ENCODE data around the gene GDAP2. TPM values are rescaled to one million over a fixed set of nuclear protein-coding genes. Genes with fewer than 3 reads are reported as not detected.

The GDAP2 gene
- total RNA-seq, 1 experiment from 2014 or later, result 38.1 TPM

GRCh38 chr1:117930484-117930883 lies 1.1 kb upstream of the GDAP2 start:
- ChIA-PET POLR2A (ENCODE audit: unreplicated experiment) (interaction anchor here (0.6 kb wide), 1 partner anchor 317 kb away, joined by 4 read pairs; no protein-coding TSS in a partner anchor), CTCF (no interaction called here)
- intact Hi-C loops (cut with micrococcal nuclease; ENCODE audit: unreplicated experiment), result no loop called here
- H3K9me2 ChIP-seq (ENCODE audit: insufficient read depth), result no peaks in the 10 kb centered on the region
- no TSS peak for BruUV-seq (replicated peaks)
- H3K36me3 ChIP-seq (ENCODE audit: low read depth), result peaks cover 31% of the 10 kb centered on the region
- H3K4me1 ChIP-seq (replicated peaks; ENCODE audit: insufficient read depth), result peaks cover 34% of the 10 kb centered on the region
- no peaks in the 10 kb centered on the region for H3K27me3 ChIP-seq (ENCODE audit: insufficient read depth, low read depth)
- H2AFZ ChIP-seq, result peak overlapping the region; percentile 99
- 0 out of 2 replicates have a peak overlapping the region, but pooled peaks have one; percentile 1 for H3K27ac ChIP-seq
- peak in 1 of 2 experiments; percentile 52 for DNase-seq
- TF ChIP-seq EZH2 (IDR thresholded peaks at IDR 0.05; ENCODE audit: low read depth) (no peak), CTCF (conservative IDR thresholded peaks at IDR 0.05) (no peak)
- peak overlapping the region; percentile 72 for H3K4me3 ChIP-seq
- H3K9me3 ChIP-seq (ENCODE audit: insufficient read depth, low read depth), result no peaks in the 10 kb centered on the region
- H4K20me1 ChIP-seq (ENCODE audit: insufficient read depth), result peaks cover 51% of the 10 kb centered on the region
- peaks cover 6% of the 10 kb centered on the region; the same call in 1 of the 2 replicates for H3F3A ChIP-seq (ENCODE audit: insufficient read depth, low read depth)
- H3K79me2 ChIP-seq (ENCODE audit: low read depth), result peaks cover 88% of the 10 kb centered on the region
- peak overlapping the region; percentile 81 for H3K4me2 ChIP-seq

GRCh38 chr1:117930173-117930447 lies 689 bp upstream of the GDAP2 start:
- Histone ChIP-seq H3F3A (ENCODE audit: insufficient read depth, low read depth) (peaks cover 6% of the 10 kb centered on the region; the same call in 1 of the 2 replicates), H3K4me1 (replicated peaks; ENCODE audit: insufficient read depth) (peaks cover 34% of the 10 kb centered on the region), H3K4me3 (peak overlapping the region; percentile 72), H4K20me1 (ENCODE audit: insufficient read depth) (peaks cover 51% of the 10 kb centered on the region), H3K9me2 (ENCODE audit: insufficient read depth) (no peaks in the 10 kb centered on the region), H2AFZ (peak overlapping the region; percentile 99), H3K79me2 (ENCODE audit: low read depth) (peaks cover 92% of the 10 kb centered on the region), H3K27ac (0 out of 2 replicates have a peak overlapping the region, but pooled peaks have one; percentile 1), H3K27me3 (ENCODE audit: insufficient read depth, low read depth) (no peaks in the 10 kb centered on the region), H3K36me3 (ENCODE audit: low read depth) (peaks cover 28% of the 10 kb centered on the region), H3K9me3 (ENCODE audit: insufficient read depth, low read depth) (no peaks in the 10 kb centered on the region), H3K4me2 (peak overlapping the region; percentile 81)
- no peak for TF ChIP-seq EZH2 (IDR thresholded peaks at IDR 0.05; ENCODE audit: low read depth)
- no peak for DNase-seq
- BruUV-seq (replicated peaks), result TSS peak; percentile 46
- intact Hi-C loops (cut with micrococcal nuclease; ENCODE audit: unreplicated experiment), result no loop called here
- ChIA-PET CTCF (no interaction called here), POLR2A (ENCODE audit: unreplicated experiment) (interaction anchor here (0.6 kb wide), 1 partner anchor 317 kb away, joined by 4 read pairs; no protein-coding TSS in a partner anchor)

GRCh38 chr1:117928881-117929342 lies 509 bp downstream of the GDAP2 start:
- TF ChIP-seq EZH2 (IDR thresholded peaks at IDR 0.05; ENCODE audit: low read depth) (no peak), CTCF (conservative IDR thresholded peaks at IDR 0.05) (peak; percentile 36; the same call in 1 of the 2 replicates)
- Histone ChIP-seq H2AFZ (peak overlapping the region; percentile 99), H3K36me3 (ENCODE audit: low read depth) (peaks cover 25% of the 10 kb centered on the region), H3K9me2 (ENCODE audit: insufficient read depth) (no peaks in the 10 kb centered on the region), H3K4me1 (replicated peaks; ENCODE audit: insufficient read depth) (peaks cover 34% of the 10 kb centered on the region), H3K4me2 (peak overlapping the region; percentile 88), H3K79me2 (ENCODE audit: low read depth) (peaks cover 96% of the 10 kb centered on the region), H3F3A (ENCODE audit: insufficient read depth, low read depth) (peaks cover 6% of the 10 kb centered on the region; the same call in 1 of the 2 replicates), H3K4me3 (peak overlapping the region; percentile 72), H3K27me3 (ENCODE audit: insufficient read depth, low read depth) (no peaks in the 10 kb centered on the region), H3K27ac (peak overlapping the region; percentile 12; the same call in 1 of the 2 replicates), H3K9me3 (ENCODE audit: insufficient read depth, low read depth) (no peaks in the 10 kb centered on the region), H4K20me1 (ENCODE audit: insufficient read depth) (peaks cover 51% of the 10 kb centered on the region)
- intact Hi-C loops (cut with micrococcal nuclease; ENCODE audit: unreplicated experiment), result no loop called here
- ChIA-PET POLR2A (ENCODE audit: unreplicated experiment) (interaction anchor here (0.5 to 0.7 kb wide), 3 partner anchors 31 to 767 kb away, joined by 3 to 7 read pairs (median 6); no protein-coding TSS in a partner anchor), CTCF (interaction anchor here (0.6 kb wide), 1 partner anchor 501 kb away, joined by 4 read pairs; no protein-coding TSS in a partner anchor)
- DNase-seq, result peak; percentile 60 to 80
- BruUV-seq (replicated peaks), result no TSS peak
